ENCODE data around the gene MAP2K3. TPM values are rescaled to one million over a fixed set of nuclear protein-coding genes. Genes with fewer than 3 reads are reported as not detected.

Gene MAP2K3
- total RNA-seq, 1 experiment from 2014 or later: 50.9 TPM

GRCh38 chr17:21247552-21248258 is 36.8 kb upstream of the MAP2K3 start:
- peaks cover 22% of the 10 kb centered on the region for H3K4me1 ChIP-seq
- BruUV-seq (replicated peaks): no TSS peak
- Mint-ChIP-seq H3K27me3 (ENCODE audit: insufficient read depth, unreplicated experiment) (no peaks in the 10 kb centered on the region), H3K4me1 (ENCODE audit: low read depth, unreplicated experiment) (peaks cover 7% of the 10 kb centered on the region), H3K27ac (ENCODE audit: unreplicated experiment) (no peak overlapping the region), H3K36me3 (ENCODE audit: insufficient read depth, unreplicated experiment) (no peaks in the 10 kb centered on the region), H3K9me3 (ENCODE audit: unreplicated experiment) (no peaks in the 10 kb centered on the region), H3K4me3 (ENCODE audit: unreplicated experiment) (no peak overlapping the region)
- intact Hi-C loops (cut with micrococcal nuclease; ENCODE audit: unreplicated experiment): no loop called here
- ChIA-PET CTCF (interaction anchor here (0.6 kb wide), 1 partner anchor 201 kb away, joined by 3 read pairs; no protein-coding TSS in a partner anchor), POLR2A (no interaction called here)
- H3K9me3 ChIP-seq: no peaks in the 10 kb centered on the region
- no peak for DNase-seq
- H3K36me3 ChIP-seq (ENCODE audit: control insufficient read depth, insufficient read depth, low read length): no peaks in the 10 kb centered on the region
- no peak overlapping the region for H3K4me3 ChIP-seq (ENCODE audit: low read depth, low read length)
- no peaks in the 10 kb centered on the region for H3K27me3 ChIP-seq (replicated peaks; ENCODE audit: control insufficient read depth, insufficient read depth, low read length)
- TF ChIP-seq, protein P1, sequence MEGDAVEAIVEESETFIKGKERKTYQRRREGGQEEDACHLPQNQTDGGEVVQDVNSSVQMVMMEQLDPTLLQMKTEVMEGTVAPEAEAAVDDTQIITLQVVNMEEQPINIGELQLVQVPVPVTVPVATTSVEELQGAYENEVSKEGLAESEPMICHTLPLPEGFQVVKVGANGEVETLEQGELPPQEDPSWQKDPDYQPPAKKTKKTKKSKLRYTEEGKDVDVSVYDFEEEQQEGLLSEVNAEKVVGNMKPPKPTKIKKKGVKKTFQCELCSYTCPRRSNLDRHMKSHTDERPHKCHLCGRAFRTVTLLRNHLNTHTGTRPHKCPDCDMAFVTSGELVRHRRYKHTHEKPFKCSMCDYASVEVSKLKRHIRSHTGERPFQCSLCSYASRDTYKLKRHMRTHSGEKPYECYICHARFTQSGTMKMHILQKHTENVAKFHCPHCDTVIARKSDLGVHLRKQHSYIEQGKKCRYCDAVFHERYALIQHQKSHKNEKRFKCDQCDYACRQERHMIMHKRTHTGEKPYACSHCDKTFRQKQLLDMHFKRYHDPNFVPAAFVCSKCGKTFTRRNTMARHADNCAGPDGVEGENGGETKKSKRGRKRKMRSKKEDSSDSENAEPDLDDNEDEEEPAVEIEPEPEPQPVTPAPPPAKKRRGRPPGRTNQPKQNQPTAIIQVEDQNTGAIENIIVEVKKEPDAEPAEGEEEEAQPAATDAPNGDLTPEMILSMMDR (IDR thresholded peaks at IDR 0.05; ENCODE audit: insufficient read depth in 1 of 2, low read depth in 1 of 2, low read length in 1 of 2, severe bottlenecking in 1 of 2, unreplicated experiment in 1 of 2): no peak

GRCh38 chr17:21248500-21248899 is 36.0 kb upstream of the MAP2K3 start:
- Mint-ChIP-seq H3K4me3 (ENCODE audit: unreplicated experiment) (no peak overlapping the region), H3K27ac (ENCODE audit: unreplicated experiment) (no peak overlapping the region), H3K36me3 (ENCODE audit: insufficient read depth, unreplicated experiment) (no peaks in the 10 kb centered on the region), H3K9me3 (ENCODE audit: unreplicated experiment) (no peaks in the 10 kb centered on the region), H3K27me3 (ENCODE audit: insufficient read depth, unreplicated experiment) (no peaks in the 10 kb centered on the region), H3K4me1 (ENCODE audit: low read depth, unreplicated experiment) (peaks cover 7% of the 10 kb centered on the region)
- POLR2A ChIA-PET: no interaction called here
- DNase-seq: no peak
- CTCF ChIA-PET: interaction anchor here (0.8 kb wide), 1 partner anchor 27 kb away, joined by 4 read pairs; no protein-coding TSS in a partner anchor
- TF ChIP-seq, protein P1 (IDR thresholded peaks at IDR 0.05; ENCODE audit: insufficient read depth in 1 of 2, low read depth in 1 of 2, low read length in 1 of 2, severe bottlenecking in 1 of 2, unreplicated experiment in 1 of 2): no peak
- no TSS peak for BruUV-seq (replicated peaks)
- Histone ChIP-seq H3K4me3 (ENCODE audit: low read depth, low read length) (no peak overlapping the region), H3K27me3 (replicated peaks; ENCODE audit: control insufficient read depth, insufficient read depth, low read length) (no peaks in the 10 kb centered on the region), H3K36me3 (ENCODE audit: control insufficient read depth, insufficient read depth, low read length) (no peaks in the 10 kb centered on the region), H3K4me1 (peaks cover 15% of the 10 kb centered on the region), H3K9me3 (no peaks in the 10 kb centered on the region)
- intact Hi-C loops (cut with micrococcal nuclease; ENCODE audit: unreplicated experiment): no loop called here

DNA sequence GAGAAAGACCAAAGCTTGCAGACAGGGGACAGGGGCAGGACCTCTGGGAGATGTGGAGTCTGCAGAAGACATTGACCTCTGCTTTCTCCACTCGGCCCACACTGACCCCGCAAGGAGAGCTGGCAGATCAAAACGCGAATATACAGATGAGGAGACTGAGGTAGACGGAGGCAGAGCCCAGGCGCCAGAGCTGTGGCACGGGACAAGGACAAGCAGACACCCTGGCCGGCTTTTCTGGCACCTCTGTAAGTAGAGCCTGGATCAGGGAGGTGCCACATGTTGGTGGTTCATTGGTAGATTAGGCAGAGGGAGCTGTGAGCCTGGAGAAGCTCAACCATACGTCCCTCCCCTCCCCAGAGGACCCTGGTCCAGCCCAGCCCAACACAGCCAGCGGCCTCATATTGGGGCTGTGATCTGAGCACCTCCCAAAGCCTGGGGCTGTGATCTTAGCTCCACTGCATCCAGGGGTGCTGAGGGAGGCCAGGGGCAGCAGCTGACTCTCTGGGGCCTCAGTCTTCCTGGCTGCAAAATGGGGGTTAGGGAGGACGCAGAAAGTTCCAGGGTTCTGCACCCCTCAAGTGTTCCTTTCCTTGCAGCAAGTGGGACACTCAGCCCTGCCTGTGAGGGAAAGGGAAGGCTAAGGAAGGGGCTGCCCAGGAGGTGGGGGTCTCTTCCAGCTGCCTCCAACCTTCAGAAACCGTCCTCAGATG is 35.3 kb upstream of the MAP2K3 start:
- Histone ChIP-seq H3K4me3 (ENCODE audit: low read depth, low read length) (no peak overlapping the region), H3K27me3 (replicated peaks; ENCODE audit: control insufficient read depth, insufficient read depth, low read length) (no peaks in the 10 kb centered on the region), H3K9me3 (no peaks in the 10 kb centered on the region), H3K36me3 (ENCODE audit: control insufficient read depth, insufficient read depth, low read length) (no peaks in the 10 kb centered on the region), H3K4me1 (peaks cover 8% of the 10 kb centered on the region; the same call in 1 of the 2 replicates)
- H3K4me3 Mint-ChIP-seq (ENCODE audit: unreplicated experiment): no peak overlapping the region
- intact Hi-C loops (cut with micrococcal nuclease; ENCODE audit: unreplicated experiment): no loop called here
- TF ChIP-seq, protein P1 (IDR thresholded peaks at IDR 0.05; ENCODE audit: insufficient read depth in 1 of 2, low read depth in 1 of 2, low read length in 1 of 2, severe bottlenecking in 1 of 2, unreplicated experiment in 1 of 2): no peak
- H3K9me3 Mint-ChIP-seq (ENCODE audit: unreplicated experiment): no peaks in the 10 kb centered on the region
- no peak overlapping the region for H3K27ac Mint-ChIP-seq (ENCODE audit: unreplicated experiment)
- H3K4me1 Mint-ChIP-seq (ENCODE audit: low read depth, unreplicated experiment): peaks cover 7% of the 10 kb centered on the region
- no peak for DNase-seq
- BruUV-seq (replicated peaks): no TSS peak
- POLR2A ChIA-PET: interaction anchor here (1.2 kb wide), 1 partner anchor 206 kb away, joined by 4 read pairs; the partner anchor contains the start of gene USP22
- H3K36me3 Mint-ChIP-seq (ENCODE audit: insufficient read depth, unreplicated experiment): no peaks in the 10 kb centered on the region
- no peaks in the 10 kb centered on the region for H3K27me3 Mint-ChIP-seq (ENCODE audit: insufficient read depth, unreplicated experiment)
- CTCF ChIA-PET: interaction anchor here (0.8 kb wide), 1 partner anchor 27 kb away, joined by 4 read pairs; no protein-coding TSS in a partner anchor
